Ovary (tissue), 3 donors: ENCODE data around the gene RNPEPL1.

Experiments
- CTCF ChIP-seq, 3 donors: fragments of 450-650 bp in 2 of 3; fragments of 200-600 bp in 1 of 3; IDR thresholded peaks; one replicate each; pipeline versions ENCODE4 v1.5.1 to v1.8.0; 2016 to 2022; ENCODE audit warnings: antibody characterized with exemption in 3 of 3, mild to moderate bottlenecking in 1 of 3
- EP300 ChIP-seq: sonication (generic); formaldehyde crosslinking; IDR thresholded peaks from one replicate; pipeline ENCODE4 v1.6.1; 2017; ENCODE audit warnings: antibody characterized with exemption
- donor health status: DM: no; HTN: no; CAD: no.

- TF ChIP-seq EP300 (no peak), CTCF (IDR thresholded peaks at IDR 0.05) (no peak)
Measured at GRCh38 chr2:240577281-240578109, 9.2 kb downstream of the RNPEPL1 start.
